H9 (cell line): Measurements from ENCODE around the gene NDUFV3. TPM values are rescaled to one million over a fixed set of nuclear protein-coding genes. Genes with fewer than 3 reads are reported as not detected.

Source experiments
- DNase-seq: peaks from one replicate; pipeline ENCODE4 v3.0.0-alpha.2; 2017
- H2AFZ ChIP-seq: one replicate; pipeline ENCODE4 v1.6.1; 2013; ENCODE audit warnings: mild to moderate bottlenecking, low read length, control low read depth, moderate library complexity
- H2AK5ac ChIP-seq: 2 replicates; pipeline ENCODE4 v1.6.1; 2013; ENCODE audit warnings: low read length, control low read depth, mixed read lengths; ENCODE audit not compliant: insufficient read length
- H2BK120ac ChIP-seq: one replicate; pipeline ENCODE4 v1.6.1; 2013; ENCODE audit warnings: low read depth, mild to moderate bottlenecking, low read length, control low read depth, inconsistent platforms; ENCODE audit not compliant: poor library complexity, severe bottlenecking
- H2BK12ac ChIP-seq: 2 replicates; pipeline ENCODE4 v1.6.1; 2013; ENCODE audit warnings: low read length, control low read depth, mixed read lengths, low read depth; ENCODE audit not compliant: insufficient read length
- H2BK15ac ChIP-seq: 2 replicates; pipeline ENCODE4 v1.6.1; 2013; ENCODE audit warnings: low read depth, low read length, control low read depth
- H2BK20ac ChIP-seq: one replicate; pipeline ENCODE4 v1.6.1; 2013; ENCODE audit warnings: low read depth, mild to moderate bottlenecking, low read length, control low read depth, inconsistent platforms; ENCODE audit not compliant: poor library complexity, severe bottlenecking
- H2BK5ac ChIP-seq: 2 replicates; pipeline ENCODE4 v1.6.1; 2013; ENCODE audit warnings: low read length, control low read depth, mixed read lengths; ENCODE audit not compliant: insufficient read length
- H3K14ac ChIP-seq: 2 replicates; pipeline ENCODE4 v1.6.1; 2013; ENCODE audit warnings: low read length, control low read depth; ENCODE audit not compliant: insufficient read depth
- H3K18ac ChIP-seq: 2 replicates; pipeline ENCODE4 v1.6.1; 2013; ENCODE audit warnings: low read depth, mild to moderate bottlenecking, mixed read lengths, low read length, control low read depth; ENCODE audit not compliant: insufficient read length
- H3K23ac ChIP-seq: 2 replicates; pipeline ENCODE4 v1.6.1; 2013; ENCODE audit warnings: low read length, control low read depth, mixed read lengths, low read depth; ENCODE audit not compliant: insufficient read length
- H3K23me2 ChIP-seq: 2 replicates; pipeline ENCODE4 v1.6.1; 2013; ENCODE audit warnings: low read depth, mild to moderate bottlenecking, mixed read lengths, low read length, control low read depth; ENCODE audit not compliant: insufficient read length, poor library complexity, severe bottlenecking
- H3K27ac ChIP-seq: 2 replicates; pipeline ENCODE4 v1.5.1; 2013; ENCODE audit warnings: low read length, control low read depth, mixed read lengths, low read depth; ENCODE audit not compliant: insufficient read length
- H3K27me3 ChIP-seq: 2 replicates; pipeline ENCODE4 v1.6.1; 2013; ENCODE audit warnings: low read length, control low read depth, inconsistent platforms; ENCODE audit not compliant: insufficient read depth
- H3K4ac ChIP-seq: 2 replicates; pipeline ENCODE4 v1.6.1; 2013; ENCODE audit warnings: low read depth, mild to moderate bottlenecking, control low read depth, inconsistent platforms, low read length, moderate library complexity
- H3K4me1 ChIP-seq: 2 replicates; pipeline ENCODE4 v1.6.1; 2013; ENCODE audit warnings: low read length, control low read depth, inconsistent platforms; ENCODE audit not compliant: insufficient read depth
- H3K4me2 ChIP-seq: 2 replicates; pipeline ENCODE4 v1.6.1; 2013; ENCODE audit warnings: low read length, control low read depth, mixed read lengths; ENCODE audit not compliant: insufficient read length, insufficient read depth
- H3K56ac ChIP-seq: 2 replicates; pipeline ENCODE4 v1.6.1; 2013; ENCODE audit warnings: low read depth, mild to moderate bottlenecking, mixed read lengths, low read length, control low read depth; ENCODE audit not compliant: insufficient read length
- H3K79me1 ChIP-seq: 2 replicates; pipeline ENCODE4 v1.6.1; 2013; ENCODE audit warnings: low read depth, mild to moderate bottlenecking, moderate library complexity, low read length, control low read depth, inconsistent platforms; ENCODE audit not compliant: insufficient read depth, poor library complexity, severe bottlenecking
- H3K79me2 ChIP-seq: 2 replicates; pipeline ENCODE4 v1.6.1; 2013; ENCODE audit warnings: low read length, control low read depth, inconsistent platforms; ENCODE audit not compliant: insufficient read depth
- H3K9ac ChIP-seq: 2 replicates; pipeline ENCODE4 v1.6.1; 2013; ENCODE audit warnings: low read length, control low read depth, mixed read lengths; ENCODE audit not compliant: insufficient read length; ENCODE audit errors: extremely low read depth
- H3K9me3 ChIP-seq: one replicate; pipeline ENCODE4 v1.6.1; 2013; ENCODE audit warnings: low read depth, low read length, inconsistent platforms; ENCODE audit not compliant: control insufficient read depth
- H3T11ph ChIP-seq: one replicate; pipeline ENCODE4 v1.6.1; 2013; ENCODE audit warnings: mild to moderate bottlenecking, low read length, control low read depth, inconsistent platforms
- H4K20me1 ChIP-seq: one replicate; pipeline ENCODE4 v1.6.1; 2013; ENCODE audit not compliant: control insufficient read depth, insufficient read length, insufficient read depth
- H4K5ac ChIP-seq: 2 replicates; pipeline ENCODE4 v1.6.1; 2013; ENCODE audit warnings: low read depth, mild to moderate bottlenecking, mixed read lengths, low read length, control low read depth; ENCODE audit not compliant: insufficient read length
- H4K8ac ChIP-seq: replicated peaks from 2 replicates; pipeline ENCODE4 v1.6.1; 2013; ENCODE audit warnings: low read length, control low read depth, mixed read lengths, low read depth; ENCODE audit not compliant: insufficient read length
- H4K91ac ChIP-seq: 2 replicates; pipeline ENCODE4 v1.6.1; 2013; ENCODE audit warnings: low read depth, mild to moderate bottlenecking, moderate library complexity, mixed read lengths, low read length, control low read depth; ENCODE audit not compliant: insufficient read length
- H3K27ac Mint-ChIP-seq, 3 experiments: 2 replicates in 2 of 3; 3 replicates in 1 of 3; pipeline ENCODE4 v1.8.0; 2020 to 2021; ENCODE audit warnings: mixed read lengths in 3 of 3, mild to moderate bottlenecking in 1 of 3, moderate library complexity in 1 of 3
- H3K27me3 Mint-ChIP-seq: 2 replicates; pipeline ENCODE4 v1.8.0; 2021; ENCODE audit warnings: low read depth, mild to moderate bottlenecking, moderate library complexity, mixed read lengths
- H3K36me3 Mint-ChIP-seq, 3 experiments: 2 replicates in 2 of 3; 3 replicates in 1 of 3; pipeline ENCODE4 v1.8.0; 2020 to 2021; ENCODE audit warnings: low read depth in 3 of 3, mixed read lengths in 3 of 3; ENCODE audit not compliant: insufficient read depth in 1 of 3
- H3K4me1 Mint-ChIP-seq, 2 experiments: 2 replicates each; pipeline ENCODE4 v1.8.0; 2020; ENCODE audit warnings: mixed read lengths in 2 of 2
- H3K4me3 Mint-ChIP-seq, 2 experiments: 2 replicates in 1 of 2; 3 replicates in 1 of 2; pipeline ENCODE4 v1.8.0; 2020 to 2021; ENCODE audit warnings: mild to moderate bottlenecking in 2 of 2, mixed read lengths in 2 of 2, moderate library complexity in 1 of 2
- H3K9me3 Mint-ChIP-seq, 2 experiments: 2 replicates in 1 of 2; 3 replicates in 1 of 2; pipeline ENCODE4 v1.8.0; 2020; ENCODE audit warnings: mild to moderate bottlenecking in 2 of 2, mixed read lengths in 2 of 2, moderate library complexity in 1 of 2
- CTCF ChIP-seq: fragments of 200-600 bp; sonication (generic); conservative IDR thresholded peaks from 3 replicates; pipeline ENCODE4 v1.8.0; 2021; ENCODE audit warnings: antibody characterized with exemption, mild to moderate bottlenecking
- WGBS: extraction: QIAGEN DNeasy Blood & Tissue Kit; methylation state at CpG from one replicate; pipeline ENCODE4 v1.1.7; 2013; ENCODE audit warnings: missing lambda C conversion rate, low lambda C conversion rate, mixed read lengths; ENCODE audit not compliant: insufficient read length; ENCODE audit errors: extremely low coverage; 5-methylcytosine and 5-hydroxymethylcytosine counted together
- total RNA-seq: library from RNA; stranded (reverse); gene quantifications from 2 replicates; pipeline ENCODE4 v1.2.1, GENCODE V29; 2021

NDUFV3 gene
- total RNA-seq, 1 experiment from 2014 or later: 35.6 TPM

DNA sequence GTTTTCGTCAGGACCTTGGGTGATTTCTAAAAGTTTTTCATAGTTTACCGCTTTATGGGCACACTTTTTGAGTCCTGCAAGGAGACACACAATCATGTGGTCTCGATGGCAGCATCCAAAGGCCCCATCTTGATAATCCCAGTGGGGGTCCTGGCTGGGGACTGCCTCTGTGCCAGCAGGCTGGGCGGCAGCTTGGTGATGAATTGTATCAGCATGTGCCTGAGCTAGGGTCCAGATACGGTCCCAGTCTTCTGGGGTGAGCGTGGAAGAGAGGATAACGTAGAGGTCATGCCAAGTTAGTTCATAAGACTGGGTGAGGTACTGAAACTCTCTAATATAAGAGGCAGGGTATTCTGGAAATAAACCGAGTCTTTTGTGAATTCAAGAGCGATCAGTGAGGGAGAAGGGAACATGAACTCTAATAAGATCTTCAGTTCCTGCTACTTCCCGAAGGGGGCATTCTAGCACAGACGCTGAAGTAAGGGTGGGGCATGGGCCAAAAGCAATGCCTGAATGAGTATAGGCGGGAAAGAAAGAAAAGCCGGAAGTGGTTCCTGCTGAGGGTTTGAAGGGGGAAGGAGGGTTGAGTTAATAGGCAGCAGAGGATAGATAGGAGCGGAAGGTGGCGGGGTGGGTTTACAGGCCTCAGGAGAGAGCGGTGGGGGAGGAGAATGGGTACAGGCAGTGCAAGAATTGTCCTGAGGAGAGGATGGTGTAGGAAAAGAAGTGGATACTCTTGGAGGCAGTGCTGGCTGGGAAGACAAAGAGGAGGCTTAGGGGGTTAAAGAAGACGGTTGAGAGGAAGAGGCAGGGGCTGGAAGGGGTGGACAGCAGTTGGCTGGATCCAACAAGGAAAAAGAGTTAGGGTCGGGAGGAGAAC lies 30.7 kb downstream of the NDUFV3 start:
- H3K27me3 ChIP-seq: no peaks in the 10 kb centered on the region
- no peaks in the 10 kb centered on the region for H4K20me1 ChIP-seq
- H3K27ac ChIP-seq: peak overlapping the region; percentile 90
- no peaks in the 10 kb centered on the region for H3K79me1 ChIP-seq
- H3K18ac ChIP-seq: peak overlapping the region; percentile 87
- no peaks in the 10 kb centered on the region for H3K9me3 ChIP-seq
- H3K23me2 ChIP-seq: peaks cover 11% of the 10 kb centered on the region
- no peak overlapping the region for H2AK5ac ChIP-seq
- H4K91ac ChIP-seq: no peak overlapping the region
- no peak overlapping the region for H3K23ac ChIP-seq
- H4K8ac ChIP-seq: no peak overlapping the region
- H2BK12ac ChIP-seq: peak overlapping the region; percentile 27
- H3K56ac ChIP-seq: no peak overlapping the region
- no peak overlapping the region for H2BK20ac ChIP-seq
- Mint-ChIP-seq H3K27me3 (peaks cover 1% of the 10 kb centered on the region; the same call in 1 of the 2 replicates), H3K4me3 (peak overlapping the region in 1 of 2 experiments; percentile 71; a peak in 3 of 5 replicates), H3K27ac (peak overlapping the region; percentile 97 to 99 (median 99)), H3K36me3 (peaks cover 4 to 7% (median 5%) of the 10 kb centered on the region in 3 experiments; a peak in 5 of 7 replicates), H3K9me3 (no peaks in the 10 kb centered on the region), H3K4me1 (peaks cover 30 to 31% of the 10 kb centered on the region in 2 experiments)
- no peak overlapping the region for H4K5ac ChIP-seq
- no peak overlapping the region for H3T11ph ChIP-seq
- H3K4ac ChIP-seq: no peak overlapping the region
- H2BK5ac ChIP-seq: no peak overlapping the region
- no peaks in the 10 kb centered on the region; the same call in 1 of the 2 replicates for H3K4me1 ChIP-seq
- no peak overlapping the region for H2AFZ ChIP-seq
- H3K79me2 ChIP-seq: no peaks in the 10 kb centered on the region; the same call in 1 of the 2 replicates
- peak; percentile 77 for TF ChIP-seq CTCF
- peak; percentile 93 for DNase-seq
- no peak overlapping the region; the same call in 1 of the 2 replicates for H3K14ac ChIP-seq
- WGBS: no CpG with 5 or more reads among the region's 18 CpGs
- H2BK15ac ChIP-seq: no peak overlapping the region
- no peak overlapping the region for H2BK120ac ChIP-seq
- peak overlapping the region; percentile 94 for H3K9ac ChIP-seq
- peak overlapping the region; percentile 70 for H3K4me2 ChIP-seq
